GM15510 (cell line): Measurements from ENCODE around the gene KIF26B.

Experiments
- POLR2A ChIP-seq: IDR thresholded peaks from 3 replicates; pipeline ENCODE4 v1.6.1; 2011; ENCODE audit warnings: borderline replicate concordance; ENCODE audit not compliant: insufficient read length; ENCODE audit errors: extremely low read depth

The KIF26B gene

GRCh38 chr1:245222931-245223595 lies 68.3 kb downstream of the KIF26B start:
- TF ChIP-seq POLR2A = no peak

GRCh38 chr1:245225322-245226202 lies 70.8 kb downstream of the KIF26B start:
- TF ChIP-seq POLR2A = no peak

GRCh38 chr1:245226203-245226499 lies 71.4 kb downstream of the KIF26B start:
- TF ChIP-seq POLR2A = no peak

- TF ChIP-seq POLR2A = no peak
Observed at GRCh38 chr1:245229051-245229450, 74.3 kb downstream of the KIF26B start.

GRCh38 chr1:245232931-245233330 lies 78.1 kb downstream of the KIF26B start:
- no peak for TF ChIP-seq POLR2A

- TF ChIP-seq POLR2A = no peak
Observed at GRCh38 chr1:245234217-245235081, 79.7 kb downstream of the KIF26B start.

GRCh38 chr1:245235156-245235555 lies 80.4 kb downstream of the KIF26B start:
- TF ChIP-seq POLR2A = no peak

GRCh38 chr1:245240648-245241165 lies 85.9 kb downstream of the KIF26B start:
- no peak for TF ChIP-seq POLR2A

- TF ChIP-seq POLR2A = no peak
Observed at GRCh38 chr1:245241526-245242130, 86.8 kb downstream of the KIF26B start.

- TF ChIP-seq POLR2A = no peak
Observed at GRCh38 chr1:245242989-245243388, 88.2 kb downstream of the KIF26B start.

- TF ChIP-seq POLR2A = no peak
Observed at GRCh38 chr1:245245021-245245667, 90.4 kb downstream of the KIF26B start.

- no peak for TF ChIP-seq POLR2A
Observed at GRCh38 chr1:245246433-245246832, 91.6 kb downstream of the KIF26B start.

GRCh38 chr1:245247356-245247755 lies 92.6 kb downstream of the KIF26B start:
- no peak for TF ChIP-seq POLR2A

GRCh38 chr1:245247801-245248200 lies 93.0 kb downstream of the KIF26B start:
- TF ChIP-seq POLR2A = no peak
